Esophagus muscularis mucosa (tissue), 4 donors: ENCODE results near the gene PRPF31. TPM values are rescaled to one million over a fixed set of nuclear protein-coding genes. Genes with fewer than 3 reads are reported as not detected.

ENCODE experiments used
- DNase-seq: peaks from one replicate; pipeline ENCODE4 v3.0.0-alpha.2; 2017; ENCODE audit errors: extremely low spot score
- H3K27ac ChIP-seq, 4 donors: fragments of 200-600 bp; sonication (generic); replicated peaks in 1 of 4; 1 replicate in 3 of 4; 2 replicates in 1 of 4; pipeline ENCODE4 v1.5.1; 2016 to 2019; ENCODE audit warnings: mild to moderate bottlenecking in 1 of 4
- H3K27me3 ChIP-seq, 4 donors: fragments of 200-600 bp; sonication (generic); one replicate each; pipeline versions ENCODE4 v1.5.1 to v1.6.0; 2016 to 2019
- H3K36me3 ChIP-seq, 4 donors: fragments of 200-600 bp; sonication (generic); one replicate each; pipeline ENCODE4 v1.5.1; 2016 to 2019
- H3K4me1 ChIP-seq, 4 donors: fragments of 200-600 bp; sonication (generic); one replicate each; pipeline ENCODE4 v1.5.1; 2016 to 2019
- H3K4me3 ChIP-seq, 4 donors: fragments of 200-600 bp; sonication (generic); 1 replicate in 2 of 4; 2 replicates in 2 of 4; pipeline ENCODE4 v1.5.1; 2016 to 2019; ENCODE audit warnings: mild to moderate bottlenecking in 4 of 4, moderate library complexity in 1 of 4
- H3K9me3 ChIP-seq, 4 donors: fragments of 200-600 bp; sonication (generic); 1 replicate in 3 of 4; 2 replicates in 1 of 4; pipeline ENCODE4 v1.5.1; 2016 to 2019
- CTCF ChIP-seq, 3 experiments: fragments of 200-600 bp in 2 of 3; fragments of 450-650 bp in 1 of 3; sonication (generic) in 2 of 3; IDR thresholded peaks; one replicate each; pipeline ENCODE4 v1.5.1; 2017 to 2019; ENCODE audit warnings: antibody characterized with exemption in 3 of 3, mild to moderate bottlenecking in 2 of 3, moderate library complexity in 1 of 3
- EP300 ChIP-seq: sonication (generic); formaldehyde crosslinking; IDR thresholded peaks from one replicate; pipeline ENCODE4 v1.6.1; 2017; ENCODE audit warnings: antibody characterized with exemption
- POLR2A ChIP-seq: fragments of 450-650 bp; IDR thresholded peaks from one replicate; pipeline ENCODE4 v1.6.1; 2017; ENCODE audit warnings: antibody characterized with exemption, moderate library complexity, mild to moderate bottlenecking, low read depth
- POLR2AphosphoS5 ChIP-seq, 2 donors: sonication (generic); formaldehyde crosslinking; IDR thresholded peaks; one replicate each; pipeline ENCODE4 v1.6.1; 2017; ENCODE audit warnings: antibody characterized with exemption in 2 of 2
- WGBS: methylation state at CpG from one replicate; pipeline ENCODE4 v1.1.5; 2018; 5-methylcytosine and 5-hydroxymethylcytosine counted together
- intact Hi-C: fragments of 100-400 bp; cut with DNase I; formaldehyde crosslinking; loops from one replicate; pipeline ENCODE4 v1.15.1; 2023
- total RNA-seq, 4 donors: library from RNA; depleted of rRNA; stranded (reverse); fragments of >200 nt; gene quantifications; one replicate each; pipeline versions ENCODE4 v1.1.0 to v1.2.1, GENCODE V29; 2016

The PRPF31 gene
- total RNA-seq, result 10 to 100 TPM; 44.9 to 64.3 (median 56.0) TPM

GRCh38 chr19:54115109-54116063 lies at the start of gene PRPF31, which contains the start of gene TFPT:
TSS of gene PRPF31 (plus strand) at chr19:54115754. CDS start at chr19:54118279, 2,525 bp downstream.
TSS of gene TFPT (minus strand) at chr19:54115657. CDS start at chr19:54115269, 388 bp downstream.
- intact Hi-C loops, result no loop called here

GRCh38 chr19:54069470-54069869 lies 46.1 kb upstream of the PRPF31 start:
- H3K4me1 ChIP-seq, result no peaks in the 10 kb centered on the region
- TF ChIP-seq POLR2AphosphoS5 (IDR thresholded peaks at IDR 0.05) (no peak), EP300 (no peak), CTCF (IDR thresholded peaks at IDR 0.05) (no peak), POLR2A (no peak)
- H3K27me3 ChIP-seq, result peaks cover 0 to 10% (median 0%) of the 10 kb centered on the region in 4 donors
- no peak overlapping the region for H3K4me3 ChIP-seq
- no peaks in the 10 kb centered on the region for H3K36me3 ChIP-seq
- DNase-seq, result no peak
- WGBS, result 61% methylated on average over 5 of the region's 5 CpGs
- peaks cover 0 to 17% (median 7%) of the 10 kb centered on the region in 4 donors for H3K9me3 ChIP-seq
- intact Hi-C loops, result no loop called here
- H3K27ac ChIP-seq, result no peak overlapping the region

More at GRCh38 chr19:54115109-54116063, at the start of gene PRPF31, which contains the start of gene TFPT:
- Histone ChIP-seq H3K4me1 (peaks cover 22 to 34% (median 32%) of the 10 kb centered on the region in 4 donors), H3K36me3 (peaks cover 6 to 45% (median 36%) of the 10 kb centered on the region in 4 donors), H3K4me3 (peak within 1 kb of the TSS; percentile 75 to 79 (median 77)), H3K27ac (peak within 1 kb of the TSS; percentile 82 to 92 (median 88)), H3K27me3 (no peaks in the 10 kb centered on the region), H3K9me3 (no peaks in the 10 kb centered on the region)
- TF ChIP-seq CTCF (IDR thresholded peaks at IDR 0.05) (no peak), POLR2A (peak; percentile 69), POLR2AphosphoS5 (IDR thresholded peaks at IDR 0.05) (peak; percentile 93 to 96), EP300 (no peak)
- WGBS, result under 1% methylated on average over 36 of the region's 60 CpGs
- peak; percentile 99 for DNase-seq

GRCh38 chr19:54073829-54074228 lies 41.7 kb upstream of the PRPF31 start:
- intact Hi-C loops, result no loop called here

GRCh38 chr19:54074851-54075250 lies 40.7 kb upstream of the PRPF31 start:
- no peak overlapping the region for H3K4me3 ChIP-seq
- peaks cover 0 to 2% (median 0%) of the 10 kb centered on the region in 4 donors for H3K9me3 ChIP-seq
- no peaks in the 10 kb centered on the region for H3K4me1 ChIP-seq
- H3K36me3 ChIP-seq, result no peaks in the 10 kb centered on the region
- TF ChIP-seq POLR2A (no peak), POLR2AphosphoS5 (IDR thresholded peaks at IDR 0.05) (no peak), CTCF (IDR thresholded peaks at IDR 0.05) (no peak), EP300 (no peak)
- H3K27ac ChIP-seq, result no peak overlapping the region
- H3K27me3 ChIP-seq, result no peaks in the 10 kb centered on the region
- intact Hi-C loops, result no loop called here
- WGBS, result 48% methylated on average over 5 of the region's 9 CpGs
- no peak for DNase-seq

More at GRCh38 chr19:54073829-54074228, 41.7 kb upstream of the PRPF31 start:
- H3K4me3 ChIP-seq, result no peak overlapping the region
- no peak overlapping the region for H3K27ac ChIP-seq
- peaks cover 0 to 11% (median 7%) of the 10 kb centered on the region in 4 donors for H3K9me3 ChIP-seq
- H3K4me1 ChIP-seq, result no peaks in the 10 kb centered on the region
- WGBS, result 88% methylated on average over 8 of the region's 10 CpGs
- H3K27me3 ChIP-seq, result peaks cover 0 to under 1% (median 0%) of the 10 kb centered on the region in 4 donors
- H3K36me3 ChIP-seq, result no peaks in the 10 kb centered on the region
- no peak for DNase-seq
- TF ChIP-seq CTCF (IDR thresholded peaks at IDR 0.05) (no peak), POLR2A (no peak), POLR2AphosphoS5 (IDR thresholded peaks at IDR 0.05) (no peak), EP300 (no peak)
